H9 (cell line): ENCODE results near the gene CCDC33. TPM values are rescaled to one million over a fixed set of nuclear protein-coding genes. Genes with fewer than 3 reads are reported as not detected.

ENCODE experiments used
- DNase-seq: peaks from one replicate; pipeline ENCODE4 v3.0.0-alpha.2; 2017
- H2AFZ ChIP-seq: one replicate; pipeline ENCODE4 v1.6.1; 2013; ENCODE audit warnings: mild to moderate bottlenecking, low read length, control low read depth, moderate library complexity
- H2AK5ac ChIP-seq: 2 replicates; pipeline ENCODE4 v1.6.1; 2013; ENCODE audit warnings: low read length, control low read depth, mixed read lengths; ENCODE audit not compliant: insufficient read length
- H2BK120ac ChIP-seq: one replicate; pipeline ENCODE4 v1.6.1; 2013; ENCODE audit warnings: low read depth, mild to moderate bottlenecking, low read length, control low read depth, inconsistent platforms; ENCODE audit not compliant: poor library complexity, severe bottlenecking
- H2BK12ac ChIP-seq: 2 replicates; pipeline ENCODE4 v1.6.1; 2013; ENCODE audit warnings: low read length, control low read depth, mixed read lengths, low read depth; ENCODE audit not compliant: insufficient read length
- H2BK15ac ChIP-seq: 2 replicates; pipeline ENCODE4 v1.6.1; 2013; ENCODE audit warnings: low read depth, low read length, control low read depth
- H2BK20ac ChIP-seq: one replicate; pipeline ENCODE4 v1.6.1; 2013; ENCODE audit warnings: low read depth, mild to moderate bottlenecking, low read length, control low read depth, inconsistent platforms; ENCODE audit not compliant: poor library complexity, severe bottlenecking
- H2BK5ac ChIP-seq: 2 replicates; pipeline ENCODE4 v1.6.1; 2013; ENCODE audit warnings: low read length, control low read depth, mixed read lengths; ENCODE audit not compliant: insufficient read length
- H3K14ac ChIP-seq: 2 replicates; pipeline ENCODE4 v1.6.1; 2013; ENCODE audit warnings: low read length, control low read depth; ENCODE audit not compliant: insufficient read depth
- H3K18ac ChIP-seq: 2 replicates; pipeline ENCODE4 v1.6.1; 2013; ENCODE audit warnings: low read depth, mild to moderate bottlenecking, mixed read lengths, low read length, control low read depth; ENCODE audit not compliant: insufficient read length
- H3K23ac ChIP-seq: 2 replicates; pipeline ENCODE4 v1.6.1; 2013; ENCODE audit warnings: low read length, control low read depth, mixed read lengths, low read depth; ENCODE audit not compliant: insufficient read length
- H3K23me2 ChIP-seq: 2 replicates; pipeline ENCODE4 v1.6.1; 2013; ENCODE audit warnings: low read depth, mild to moderate bottlenecking, mixed read lengths, low read length, control low read depth; ENCODE audit not compliant: insufficient read length, poor library complexity, severe bottlenecking
- H3K27ac ChIP-seq: 2 replicates; pipeline ENCODE4 v1.5.1; 2013; ENCODE audit warnings: low read length, control low read depth, mixed read lengths, low read depth; ENCODE audit not compliant: insufficient read length
- H3K27me3 ChIP-seq: 2 replicates; pipeline ENCODE4 v1.6.1; 2013; ENCODE audit warnings: low read length, control low read depth, inconsistent platforms; ENCODE audit not compliant: insufficient read depth
- H3K4ac ChIP-seq: 2 replicates; pipeline ENCODE4 v1.6.1; 2013; ENCODE audit warnings: low read depth, mild to moderate bottlenecking, control low read depth, inconsistent platforms, low read length, moderate library complexity
- H3K4me1 ChIP-seq: 2 replicates; pipeline ENCODE4 v1.6.1; 2013; ENCODE audit warnings: low read length, control low read depth, inconsistent platforms; ENCODE audit not compliant: insufficient read depth
- H3K4me2 ChIP-seq: 2 replicates; pipeline ENCODE4 v1.6.1; 2013; ENCODE audit warnings: low read length, control low read depth, mixed read lengths; ENCODE audit not compliant: insufficient read length, insufficient read depth
- H3K56ac ChIP-seq: 2 replicates; pipeline ENCODE4 v1.6.1; 2013; ENCODE audit warnings: low read depth, mild to moderate bottlenecking, mixed read lengths, low read length, control low read depth; ENCODE audit not compliant: insufficient read length
- H3K79me1 ChIP-seq: 2 replicates; pipeline ENCODE4 v1.6.1; 2013; ENCODE audit warnings: low read depth, mild to moderate bottlenecking, moderate library complexity, low read length, control low read depth, inconsistent platforms; ENCODE audit not compliant: insufficient read depth, poor library complexity, severe bottlenecking
- H3K79me2 ChIP-seq: 2 replicates; pipeline ENCODE4 v1.6.1; 2013; ENCODE audit warnings: low read length, control low read depth, inconsistent platforms; ENCODE audit not compliant: insufficient read depth
- H3K9ac ChIP-seq: 2 replicates; pipeline ENCODE4 v1.6.1; 2013; ENCODE audit warnings: low read length, control low read depth, mixed read lengths; ENCODE audit not compliant: insufficient read length; ENCODE audit errors: extremely low read depth
- H3K9me3 ChIP-seq: one replicate; pipeline ENCODE4 v1.6.1; 2013; ENCODE audit warnings: low read depth, low read length, inconsistent platforms; ENCODE audit not compliant: control insufficient read depth
- H3T11ph ChIP-seq: one replicate; pipeline ENCODE4 v1.6.1; 2013; ENCODE audit warnings: mild to moderate bottlenecking, low read length, control low read depth, inconsistent platforms
- H4K20me1 ChIP-seq: one replicate; pipeline ENCODE4 v1.6.1; 2013; ENCODE audit not compliant: control insufficient read depth, insufficient read length, insufficient read depth
- H4K5ac ChIP-seq: 2 replicates; pipeline ENCODE4 v1.6.1; 2013; ENCODE audit warnings: low read depth, mild to moderate bottlenecking, mixed read lengths, low read length, control low read depth; ENCODE audit not compliant: insufficient read length
- H4K8ac ChIP-seq: replicated peaks from 2 replicates; pipeline ENCODE4 v1.6.1; 2013; ENCODE audit warnings: low read length, control low read depth, mixed read lengths, low read depth; ENCODE audit not compliant: insufficient read length
- H4K91ac ChIP-seq: 2 replicates; pipeline ENCODE4 v1.6.1; 2013; ENCODE audit warnings: low read depth, mild to moderate bottlenecking, moderate library complexity, mixed read lengths, low read length, control low read depth; ENCODE audit not compliant: insufficient read length
- H3K27ac Mint-ChIP-seq, 3 experiments: 2 replicates in 2 of 3; 3 replicates in 1 of 3; pipeline ENCODE4 v1.8.0; 2020 to 2021; ENCODE audit warnings: mixed read lengths in 3 of 3, mild to moderate bottlenecking in 1 of 3, moderate library complexity in 1 of 3
- H3K27me3 Mint-ChIP-seq: 2 replicates; pipeline ENCODE4 v1.8.0; 2021; ENCODE audit warnings: low read depth, mild to moderate bottlenecking, moderate library complexity, mixed read lengths
- H3K36me3 Mint-ChIP-seq, 3 experiments: 2 replicates in 2 of 3; 3 replicates in 1 of 3; pipeline ENCODE4 v1.8.0; 2020 to 2021; ENCODE audit warnings: low read depth in 3 of 3, mixed read lengths in 3 of 3; ENCODE audit not compliant: insufficient read depth in 1 of 3
- H3K4me1 Mint-ChIP-seq, 2 experiments: 2 replicates each; pipeline ENCODE4 v1.8.0; 2020; ENCODE audit warnings: mixed read lengths in 2 of 2
- H3K4me3 Mint-ChIP-seq, 2 experiments: 2 replicates in 1 of 2; 3 replicates in 1 of 2; pipeline ENCODE4 v1.8.0; 2020 to 2021; ENCODE audit warnings: mild to moderate bottlenecking in 2 of 2, mixed read lengths in 2 of 2, moderate library complexity in 1 of 2
- H3K9me3 Mint-ChIP-seq, 2 experiments: 2 replicates in 1 of 2; 3 replicates in 1 of 2; pipeline ENCODE4 v1.8.0; 2020; ENCODE audit warnings: mild to moderate bottlenecking in 2 of 2, mixed read lengths in 2 of 2, moderate library complexity in 1 of 2
- CTCF ChIP-seq: fragments of 200-600 bp; sonication (generic); conservative IDR thresholded peaks from 3 replicates; pipeline ENCODE4 v1.8.0; 2021; ENCODE audit warnings: antibody characterized with exemption, mild to moderate bottlenecking
- WGBS: extraction: QIAGEN DNeasy Blood & Tissue Kit; methylation state at CpG from one replicate; pipeline ENCODE4 v1.1.7; 2013; ENCODE audit warnings: missing lambda C conversion rate, low lambda C conversion rate, mixed read lengths; ENCODE audit not compliant: insufficient read length; ENCODE audit errors: extremely low coverage; 5-methylcytosine and 5-hydroxymethylcytosine counted together
- total RNA-seq: library from RNA; stranded (reverse); gene quantifications from 2 replicates; pipeline ENCODE4 v1.2.1, GENCODE V29; 2021

Gene CCDC33
- total RNA-seq, 1 experiment from 2014 or later, result 4.6 TPM

- Histone ChIP-seq H3K79me2 (no peaks in the 10 kb centered on the region), H3K18ac (no peak overlapping the region), H4K91ac (no peak overlapping the region), H4K8ac (no peak overlapping the region), H3K23me2 (no peaks in the 10 kb centered on the region), H3K4ac (no peak overlapping the region), H2BK20ac (no peak overlapping the region), H3K9me3 (no peaks in the 10 kb centered on the region), H3K4me1 (no peaks in the 10 kb centered on the region), H3K23ac (no peak overlapping the region), H2BK12ac (no peak overlapping the region), H2BK120ac (no peak overlapping the region), H3K79me1 (no peaks in the 10 kb centered on the region), H4K5ac (no peak overlapping the region), H2AK5ac (no peak overlapping the region), H3K27me3 (no peaks in the 10 kb centered on the region), H3K27ac (no peak overlapping the region), H3K14ac (no peak overlapping the region), H3K56ac (no peak overlapping the region), H2AFZ (no peak overlapping the region), H2BK15ac (no peak overlapping the region), H3K4me2 (no peak overlapping the region), H4K20me1 (no peaks in the 10 kb centered on the region), H3K9ac (no peak overlapping the region), H2BK5ac (no peak overlapping the region), H3T11ph (no peak overlapping the region)
- H3K4me1 Mint-ChIP-seq, result peaks cover 0 to 3% of the 10 kb centered on the region in 2 experiments; a peak in 1 of 4 replicates
- H3K9me3 Mint-ChIP-seq, result no peaks in the 10 kb centered on the region
- no CpG with 5 or more reads among the region's 8 CpGs for WGBS
- TF ChIP-seq CTCF, result no peak
- no peaks in the 10 kb centered on the region for H3K36me3 Mint-ChIP-seq
- H3K27ac Mint-ChIP-seq, result peak overlapping the region in 1 of 3 experiments; percentile 83; a peak in 2 of 7 replicates
- DNase-seq, result no peak
- H3K4me3 Mint-ChIP-seq, result no peak overlapping the region
- H3K27me3 Mint-ChIP-seq, result peaks cover 50% of the 10 kb centered on the region
These were observed 45.3 kb downstream of the CCDC33 start for GRCh38 chr15:74281147-74282133.
